HEK293 (cell line): ENCODE measurements around the gene HPD.

Source experiments
- YY1 ChIP-seq: fragments of 450-650 bp; formaldehyde crosslinking; IDR thresholded peaks from 2 replicates; pipeline ENCODE4 v1.5.1; 2018; ENCODE audit warnings: missing biosample characterization, missing genetic modification characterization
- ZBTB17 ChIP-seq: fragments of 450-650 bp; formaldehyde crosslinking; IDR thresholded peaks from 2 replicates; pipeline ENCODE4 v1.5.1; 2016; ENCODE audit warnings: missing biosample characterization, missing genetic modification characterization
- ZEB2 ChIP-seq: fragments of 450-650 bp; formaldehyde crosslinking; IDR thresholded peaks from 2 replicates; pipeline ENCODE4 v1.5.1; 2016; ENCODE audit warnings: missing biosample characterization, missing genetic modification characterization
- ZNF10 ChIP-seq: fragments of 450-650 bp; formaldehyde crosslinking; IDR thresholded peaks from 2 replicates; pipeline ENCODE4 v1.5.1; 2017; ENCODE audit warnings: missing biosample characterization, missing genetic modification characterization
- ZNF629 ChIP-seq: fragments of 450-650 bp; formaldehyde crosslinking; IDR thresholded peaks from 2 replicates; pipeline ENCODE4 v1.5.1; 2017; ENCODE audit warnings: missing biosample characterization, missing genetic modification characterization
- ZNF660 ChIP-seq: fragments of 450-650 bp; IDR thresholded peaks from 2 replicates; pipeline ENCODE4 v1.5.1; 2018; ENCODE audit warnings: missing biosample characterization, mild to moderate bottlenecking, missing genetic modification characterization
- TF ChIP-seq, protein P1 (sequence below): fragments of 450-650 bp; formaldehyde crosslinking; IDR thresholded peaks from 2 replicates; pipeline ENCODE4 v1.5.1; 2016; ENCODE audit warnings: missing biosample characterization, missing genetic modification characterization
- TF ChIP-seq, protein P2 (sequence below): fragments of 450-650 bp; IDR thresholded peaks from 2 replicates; pipeline ENCODE4 v1.5.1; 2018; ENCODE audit warnings: missing biosample characterization, missing genetic modification characterization

DNA sequence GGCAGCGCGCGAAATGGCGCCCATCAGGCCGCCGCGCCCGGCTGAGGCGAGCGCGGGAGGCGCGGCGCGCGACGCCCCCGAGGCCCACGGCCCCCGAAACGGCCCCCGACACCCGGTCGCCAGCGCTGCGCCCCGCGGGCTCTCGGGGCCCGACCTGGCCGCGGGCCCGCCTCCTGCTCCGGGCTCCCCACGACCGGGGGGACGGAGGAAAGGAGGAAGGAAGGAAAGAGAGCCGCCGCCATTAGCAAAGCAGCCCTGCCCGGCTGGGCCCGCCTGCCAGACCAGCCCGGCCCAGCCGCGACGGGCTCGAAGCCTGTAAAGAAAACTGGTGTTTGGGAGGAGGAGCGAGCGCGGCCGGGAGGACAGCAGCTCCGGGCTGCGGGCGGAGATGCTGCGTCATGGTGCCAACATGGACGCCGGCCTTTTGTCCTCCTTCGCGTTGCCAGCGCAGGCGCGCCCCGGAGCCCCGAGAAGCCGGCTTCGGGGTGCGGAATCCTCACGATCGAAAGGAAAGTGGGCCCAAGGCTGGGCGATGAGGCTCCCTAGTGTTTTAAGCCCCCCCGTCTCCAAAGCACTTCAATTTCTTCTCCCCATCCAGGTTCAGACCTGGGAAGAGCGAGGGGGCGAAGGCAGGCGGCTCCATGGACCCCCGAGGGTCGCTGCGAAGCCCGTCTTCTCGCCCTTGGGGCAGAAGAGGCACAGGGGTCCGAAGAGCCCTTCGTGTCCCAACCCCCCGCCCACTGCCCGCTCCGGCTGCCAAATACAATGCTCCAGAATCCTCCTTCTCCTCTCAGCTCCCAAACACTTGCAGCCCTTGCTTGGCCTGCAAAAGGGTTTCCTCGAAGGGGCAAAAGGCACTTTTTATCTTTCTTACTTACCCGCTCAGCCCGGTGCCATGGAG, 57.7 kb downstream of the HPD start:
- TF ChIP-seq, protein P1, sequence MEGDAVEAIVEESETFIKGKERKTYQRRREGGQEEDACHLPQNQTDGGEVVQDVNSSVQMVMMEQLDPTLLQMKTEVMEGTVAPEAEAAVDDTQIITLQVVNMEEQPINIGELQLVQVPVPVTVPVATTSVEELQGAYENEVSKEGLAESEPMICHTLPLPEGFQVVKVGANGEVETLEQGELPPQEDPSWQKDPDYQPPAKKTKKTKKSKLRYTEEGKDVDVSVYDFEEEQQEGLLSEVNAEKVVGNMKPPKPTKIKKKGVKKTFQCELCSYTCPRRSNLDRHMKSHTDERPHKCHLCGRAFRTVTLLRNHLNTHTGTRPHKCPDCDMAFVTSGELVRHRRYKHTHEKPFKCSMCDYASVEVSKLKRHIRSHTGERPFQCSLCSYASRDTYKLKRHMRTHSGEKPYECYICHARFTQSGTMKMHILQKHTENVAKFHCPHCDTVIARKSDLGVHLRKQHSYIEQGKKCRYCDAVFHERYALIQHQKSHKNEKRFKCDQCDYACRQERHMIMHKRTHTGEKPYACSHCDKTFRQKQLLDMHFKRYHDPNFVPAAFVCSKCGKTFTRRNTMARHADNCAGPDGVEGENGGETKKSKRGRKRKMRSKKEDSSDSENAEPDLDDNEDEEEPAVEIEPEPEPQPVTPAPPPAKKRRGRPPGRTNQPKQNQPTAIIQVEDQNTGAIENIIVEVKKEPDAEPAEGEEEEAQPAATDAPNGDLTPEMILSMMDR (tag by site-specific recombination), result no peak
- peak; percentile 56 for TF ChIP-seq ZNF629 (tag by site-specific recombination)
- TF ChIP-seq, protein P2, sequence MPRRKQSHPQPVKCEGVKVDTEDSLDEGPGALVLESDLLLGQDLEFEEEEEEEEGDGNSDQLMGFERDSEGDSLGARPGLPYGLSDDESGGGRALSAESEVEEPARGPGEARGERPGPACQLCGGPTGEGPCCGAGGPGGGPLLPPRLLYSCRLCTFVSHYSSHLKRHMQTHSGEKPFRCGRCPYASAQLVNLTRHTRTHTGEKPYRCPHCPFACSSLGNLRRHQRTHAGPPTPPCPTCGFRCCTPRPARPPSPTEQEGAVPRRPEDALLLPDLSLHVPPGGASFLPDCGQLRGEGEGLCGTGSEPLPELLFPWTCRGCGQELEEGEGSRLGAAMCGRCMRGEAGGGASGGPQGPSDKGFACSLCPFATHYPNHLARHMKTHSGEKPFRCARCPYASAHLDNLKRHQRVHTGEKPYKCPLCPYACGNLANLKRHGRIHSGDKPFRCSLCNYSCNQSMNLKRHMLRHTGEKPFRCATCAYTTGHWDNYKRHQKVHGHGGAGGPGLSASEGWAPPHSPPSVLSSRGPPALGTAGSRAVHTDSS (tag by site-specific recombination), result peak; percentile 8; the same call in 1 of the 2 replicates
- TF ChIP-seq ZNF660 (tag by site-specific recombination), result peak; percentile 53; the same call in 1 of the 2 replicates
- TF ChIP-seq ZEB2 (tag by site-specific recombination), result no peak; the same call in none of the 2 replicates
- TF ChIP-seq ZNF10 (tag by site-specific recombination), result no peak; the same call in 1 of the 2 replicates
- TF ChIP-seq YY1 (tag by site-specific recombination), result peak; percentile 87
- TF ChIP-seq ZBTB17 (tag by site-specific recombination), result peak; percentile 42
